H1 (cell line): ENCODE data around the gene MAN2C1. TPM values are rescaled to one million over a fixed set of nuclear protein-coding genes. Genes with fewer than 3 reads are reported as not detected.

Experiments used
- CTCF ChIA-PET: fragments of 300-600 bp; sonication (Branson Sonifier 250); formaldehyde crosslinking; loops from one replicate; lab custom pipeline; 2021; ENCODE audit not compliant: partially characterized antibody; lab: Charles Lee
- POLR2A ChIA-PET: fragments of 300-600 bp; sonication (Branson Sonifier 250); formaldehyde crosslinking; loops from one replicate; lab custom pipeline; 2021; ENCODE audit warnings: inconsistent platforms; ENCODE audit not compliant: partially characterized antibody; lab: Charles Lee
- DNase-seq, 2 experiments: peaks; one replicate each; pipeline versions ENCODE4 v3.0.0 to v3.0.0-alpha.2; 2010 to 2022; ENCODE audit warnings: low spot score in 2 of 2, low read depth in 1 of 2, mixed read lengths in 1 of 2
- FAIRE-seq: peaks from 2 replicates; lab custom pipeline; 2011; peaks lifted over from hg19 to GRCh38; lab: Jason Lieb, UNC
- H2AFZ ChIP-seq: 2 replicates; pipeline ENCODE4 v1.8.1; 2012; ENCODE audit warnings: low read length, inconsistent platforms
- H2AK5ac ChIP-seq: 2 replicates; pipeline ENCODE4 v1.6.1; 2013; ENCODE audit warnings: low read depth, low read length
- H2BK120ac ChIP-seq: replicated peaks from 2 replicates; pipeline ENCODE3; 2013; ENCODE audit warnings: low read depth, low read length, inconsistent platforms
- H2BK12ac ChIP-seq: 2 replicates; pipeline ENCODE4 v1.6.1; 2013; ENCODE audit warnings: low read depth, low read length
- H2BK15ac ChIP-seq: 2 replicates; pipeline ENCODE4 v1.6.1; 2013; ENCODE audit warnings: low read length
- H2BK20ac ChIP-seq: 2 replicates; pipeline ENCODE4 v1.6.1; 2013; ENCODE audit warnings: low read length
- H2BK5ac ChIP-seq: 2 replicates; pipeline ENCODE4 v1.6.1; 2013; ENCODE audit warnings: low read depth, low read length
- H3K14ac ChIP-seq: 2 replicates; pipeline ENCODE4 v1.6.1; 2013; ENCODE audit warnings: inconsistent platforms; ENCODE audit not compliant: insufficient read length
- H3K18ac ChIP-seq: 2 replicates; pipeline ENCODE4 v1.6.1; 2013; ENCODE audit warnings: low read length; ENCODE audit errors: extremely low read depth
- H3K23ac ChIP-seq: 2 replicates; pipeline ENCODE4 v1.6.1; 2013; ENCODE audit warnings: inconsistent platforms; ENCODE audit not compliant: insufficient read length
- H3K23me2 ChIP-seq: 2 replicates; pipeline ENCODE4 v1.6.1; 2013; ENCODE audit warnings: low read depth, low read length
- H3K27ac ChIP-seq: 2 replicates; pipeline ENCODE4 v1.6.1; 2011; ENCODE audit warnings: low read depth, low read length, inconsistent platforms
- H3K27me3 ChIP-seq, 4 experiments: replicated peaks in 1 of 4; 1 replicate in 1 of 4; 2 replicates in 3 of 4; pipeline versions ENCODE4 v1.6.1 to v1.8.1; 2011 to 2013; ENCODE audit warnings: low read length in 3 of 4, mild to moderate bottlenecking in 3 of 4, inconsistent platforms in 2 of 4, mixed read lengths in 2 of 4, moderate library complexity in 1 of 4; ENCODE audit not compliant: control insufficient read depth in 3 of 4, insufficient read depth in 3 of 4; ENCODE audit errors: extremely low read depth in 1 of 4
- H3K36me3 ChIP-seq, 4 experiments: 2 replicates each; pipeline versions ENCODE4 v1.6.1 to v1.8.1; 2011 to 2013; ENCODE audit warnings: mild to moderate bottlenecking in 4 of 4, low read length in 3 of 4, moderate library complexity in 2 of 4, control low read depth in 1 of 4, inconsistent platforms in 1 of 4; ENCODE audit not compliant: insufficient read depth in 4 of 4, control insufficient read depth in 2 of 4
- H3K4ac ChIP-seq: replicated peaks from 2 replicates; pipeline ENCODE3; 2013; ENCODE audit warnings: low read length, low read depth, mixed read lengths, inconsistent platforms; ENCODE audit not compliant: insufficient read length
- H3K4me1 ChIP-seq, 4 experiments: replicated peaks in 1 of 4; 1 replicate in 1 of 4; 2 replicates in 3 of 4; pipeline versions ENCODE4 v1.6.1 to v1.8.1; 2011 to 2013; ENCODE audit warnings: low read length in 3 of 4, inconsistent platforms in 2 of 4, mixed read lengths in 1 of 4; ENCODE audit not compliant: insufficient read depth in 4 of 4, control insufficient read depth in 3 of 4
- H3K4me2 ChIP-seq, 2 experiments: 2 replicates each; pipeline versions ENCODE4 v1.6.1 to v1.8.1; 2011 to 2013; ENCODE audit warnings: low read depth in 2 of 2, low read length in 2 of 2, control low read depth in 1 of 2, inconsistent platforms in 1 of 2, mild to moderate bottlenecking in 1 of 2; ENCODE audit not compliant: insufficient read depth in 1 of 2
- H3K4me3 ChIP-seq, 4 experiments: fragments of 200-600, 300-600 bp in 1 of 4; sonication (generic), shearing (Covaris generic), sonication (Bioruptor Twin) in 1 of 4; 2 replicates each; pipeline versions ENCODE4 v1.5.1 to v1.8.1; 2011 to 2016; ENCODE audit warnings: low read length in 4 of 4, low read depth in 3 of 4, control low read depth in 2 of 4, inconsistent platforms in 2 of 4, mild to moderate bottlenecking in 2 of 4, mixed read lengths in 1 of 4, moderate library complexity in 1 of 4; ENCODE audit not compliant: insufficient read depth in 2 of 4; ENCODE audit errors: extremely low read depth in 1 of 4
- H3K56ac ChIP-seq: replicated peaks from 2 replicates; pipeline ENCODE3; 2013; ENCODE audit warnings: low read depth, mild to moderate bottlenecking, mixed read lengths, low read length, inconsistent platforms; ENCODE audit not compliant: insufficient read length
- H3K79me1 ChIP-seq: 2 replicates; pipeline ENCODE4 v1.6.1; 2013; ENCODE audit warnings: low read depth, low read length, control low read depth
- H3K79me2 ChIP-seq, 2 experiments: 2 replicates each; pipeline versions ENCODE4 v1.6.1 to v1.8.1; 2012 to 2013; ENCODE audit warnings: low read length in 2 of 2, mild to moderate bottlenecking in 2 of 2, inconsistent platforms in 1 of 2; ENCODE audit not compliant: insufficient read depth in 2 of 2, control insufficient read depth in 1 of 2
- H3K9ac ChIP-seq, 4 experiments: replicated peaks in 1 of 4; 1 replicate in 1 of 4; 2 replicates in 3 of 4; pipeline versions ENCODE4 v1.6.1 to v1.8.1; 2011 to 2013; ENCODE audit warnings: low read depth in 3 of 4, low read length in 3 of 4, control low read depth in 2 of 4, mild to moderate bottlenecking in 2 of 4, moderate library complexity in 2 of 4, inconsistent platforms in 1 of 4; ENCODE audit errors: extremely low read depth in 1 of 4
- H3K9me3 ChIP-seq, 2 experiments: 2 replicates each; pipeline versions ENCODE4 v1.6.1 to v1.8.1; 2012 to 2013; ENCODE audit warnings: mild to moderate bottlenecking in 2 of 2, moderate library complexity in 2 of 2, control low read depth in 1 of 2, inconsistent platforms in 1 of 2, low read depth in 1 of 2, low read length in 1 of 2, mixed read lengths in 1 of 2; ENCODE audit not compliant: insufficient read depth in 2 of 2
- H4K20me1 ChIP-seq, 2 experiments: replicated peaks in 1 of 2; 2 replicates each; pipeline versions ENCODE3 to v1.8.1; 2011 to 2013; ENCODE audit warnings: inconsistent platforms in 2 of 2, low read length in 2 of 2, mild to moderate bottlenecking in 1 of 2; ENCODE audit not compliant: insufficient read depth in 2 of 2, control insufficient read depth in 1 of 2
- H4K5ac ChIP-seq: 2 replicates; pipeline ENCODE4 v1.6.1; 2013; ENCODE audit warnings: low read length, low read depth, mixed read lengths, inconsistent platforms; ENCODE audit not compliant: insufficient read length
- H4K8ac ChIP-seq: 2 replicates; pipeline ENCODE4 v1.8.0; 2013; ENCODE audit warnings: mild to moderate bottlenecking, moderate library complexity, low read length, inconsistent platforms; ENCODE audit not compliant: insufficient read depth; ENCODE audit errors: extremely low read depth
- H4K91ac ChIP-seq: replicated peaks from 2 replicates; pipeline ENCODE3; 2013; ENCODE audit warnings: low read length, mixed read lengths, inconsistent platforms; ENCODE audit not compliant: insufficient read length
- CHD2 ChIP-seq: IDR thresholded peaks from 2 replicates; pipeline ENCODE4 v1.6.1; 2012; ENCODE audit warnings: low read length, improper control_type of control experiment
- HDAC6 ChIP-seq: IDR thresholded peaks from one replicate; pipeline ENCODE4 v1.7.1; 2012; ENCODE audit warnings: low read depth, mild to moderate bottlenecking, inconsistent platforms, low read length, moderate library complexity
- JUN ChIP-seq: IDR thresholded peaks from 2 replicates; pipeline ENCODE4 v1.6.1; 2011; ENCODE audit warnings: low read depth, mild to moderate bottlenecking, improper control_type of control experiment, low read length
- JUND ChIP-seq: IDR thresholded peaks from 2 replicates; pipeline ENCODE4 v1.6.1; 2011; ENCODE audit warnings: mild to moderate bottlenecking, improper control_type of control experiment, low read length
- POLR2A ChIP-seq, 2 experiments: IDR thresholded peaks; 1 replicate in 1 of 2; 2 replicates in 1 of 2; pipeline ENCODE4 v1.6.1; 2011; ENCODE audit warnings: low read depth in 2 of 2, low read length in 2 of 2, mild to moderate bottlenecking in 2 of 2; ENCODE audit errors: control extremely low read depth in 1 of 2
- RBBP5 ChIP-seq: IDR thresholded peaks from 2 replicates; pipeline ENCODE4 v1.7.1; 2012; ENCODE audit warnings: low read depth, mild to moderate bottlenecking, inconsistent platforms, low read length, moderate library complexity, borderline replicate concordance
- RNF2 ChIP-seq: fragments of 200-900, 300-1000 bp; sonication (generic); IDR thresholded peaks from 2 replicates; pipeline ENCODE4 v1.7.1; 2016; ENCODE audit warnings: borderline replicate concordance, low read depth, mild to moderate bottlenecking, antibody characterized with exemption, low read length; ENCODE audit not compliant: poor library complexity, severe bottlenecking; ENCODE audit errors: missing control alignments
- SAP30 ChIP-seq: fragments of 300-600 bp; sonication (generic); IDR thresholded peaks from 2 replicates; pipeline ENCODE4 v1.7.1; 2012; ENCODE audit warnings: low read length, moderate library complexity, mild to moderate bottlenecking, inconsistent platforms; ENCODE audit not compliant: insufficient read depth, insufficient replicate concordance
- SIRT6 ChIP-seq: IDR thresholded peaks from one replicate; pipeline ENCODE4 v1.7.1; 2012; ENCODE audit warnings: low read length, inconsistent platforms
- SP4 ChIP-seq: IDR thresholded peaks from 2 replicates; pipeline ENCODE4 v1.6.1; 2012; ENCODE audit warnings: low read length, inconsistent platforms
- SUZ12 ChIP-seq: fragments of 200-600 bp; sonication (generic); IDR thresholded peaks from 2 replicates; pipeline ENCODE4 v1.6.1; 2012; ENCODE audit warnings: mild to moderate bottlenecking, inconsistent platforms, low read length, moderate library complexity, mixed read lengths
- TAF7 ChIP-seq: optimal IDR thresholded peaks from 2 replicates; pipeline ENCODE3; 2011; ENCODE audit warnings: low read depth, mild to moderate bottlenecking, inconsistent platforms, low read length, moderate library complexity, borderline replicate concordance
- WGBS, 2 experiments: shearing (Covaris generic) in 1 of 2; methylation state at CpG; one replicate each; pipeline versions ENCODE4 v1.1.6 to v1.1.7; 2013 to 2015; ENCODE audit warnings: low lambda C conversion rate in 2 of 2, mixed read lengths in 2 of 2, inconsistent platforms in 1 of 2, low coverage in 1 of 2, missing lambda C conversion rate in 1 of 2; ENCODE audit not compliant: insufficient replicate concordance in 2 of 2, insufficient coverage in 1 of 2, insufficient read length in 1 of 2; ENCODE audit errors: extremely low coverage in 1 of 2, missing lambda C conversion rate in 1 of 2; 5-methylcytosine and 5-hydroxymethylcytosine counted together
- polyA plus RNA-seq, 7 experiments: library from polyadenylated mRNA; depleted of rRNA in 3 of 7; stranded (reverse) in 5 of 7; unstranded in 2 of 7; fragments of >200 nt in 5 of 7; fragments of 200-250 nt in 2 of 7; gene quantifications; 1 replicate in 5 of 7; 2 replicates in 1 of 7; 4 replicates in 1 of 7; pipeline versions ENCODE4 v1.2.1 to v1.2.3, GENCODE V29; 2011 to 2013; ENCODE audit warnings: missing spikeins in 2 of 7, mixed read lengths in 2 of 7
- total RNA-seq: library from RNA; stranded (reverse); fragmentation: NEBNext Ultra II Directional; extraction: Animal tissue kit (Norgen Biotek cat#: 25700); gene quantifications from 2 replicates; pipeline ENCODE4 v1.2.1, GENCODE V29; 2021
- TF ChIP-seq, protein P1 (sequence below): IDR thresholded peaks from 2 replicates; pipeline ENCODE4 v1.6.1; 2012; ENCODE audit warnings: inconsistent platforms

The MAN2C1 gene
- total and polyA plus RNA-seq, 2 of the 8 experiments (the other 6 are each of a cell fraction or from before 2014, with no cell fraction given): 56.3 to 88.9 TPM

DNA sequence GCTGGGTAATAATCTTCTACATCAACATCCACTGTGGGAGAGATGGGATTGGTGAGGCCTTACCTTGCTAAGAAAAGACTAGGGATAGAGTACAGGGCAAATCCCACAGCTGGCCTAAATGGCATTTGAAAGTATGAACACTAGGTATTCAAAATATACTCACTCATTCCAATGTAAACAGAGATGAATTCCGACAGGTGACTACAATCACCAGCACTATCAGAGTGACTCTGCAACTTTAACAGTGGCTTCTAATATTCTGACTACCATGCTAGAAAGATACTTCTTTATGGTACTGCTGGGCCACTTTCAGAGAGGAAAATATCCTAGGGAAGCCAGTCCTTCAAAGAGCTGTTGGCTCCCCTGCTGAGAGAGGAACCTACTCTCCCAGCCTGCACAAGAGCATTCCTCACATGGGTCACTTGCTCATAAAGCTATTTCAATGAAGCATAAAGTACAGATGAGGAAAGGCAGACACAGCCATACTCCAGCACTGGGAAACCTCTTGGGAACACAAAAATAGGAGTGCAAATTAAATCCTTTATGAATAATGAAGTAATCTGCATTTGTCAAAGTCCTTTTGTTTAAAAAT is 21.5 kb upstream of the MAN2C1 start:
- H2AK5ac ChIP-seq: no peak overlapping the region
- ChIA-PET CTCF (interaction anchor here (0.6 to 1.0 kb wide), 3 partner anchors 12 to 119 kb away, joined by 3 read pairs; no protein-coding TSS in a partner anchor), POLR2A (interaction anchor here (2.5 kb wide), 1 partner anchor 21 kb away, joined by 14 read pairs; the partner anchor contains the start of gene MAN2C1)
- H3K9ac ChIP-seq: no peak overlapping the region
- no peak overlapping the region for H3K4ac ChIP-seq
- no peak overlapping the region for H3K4me3 ChIP-seq
- H2BK5ac ChIP-seq: no peak overlapping the region
- no peak overlapping the region for H3K23ac ChIP-seq
- no peaks in the 10 kb centered on the region for H3K23me2 ChIP-seq
- H4K91ac ChIP-seq: no peak overlapping the region
- H3K79me1 ChIP-seq: no peaks in the 10 kb centered on the region; the same call in 1 of the 2 replicates
- 87% methylated on average over 1 of the region's 1 CpG; no CpG with 5 or more reads in 1 of the 2 experiments for WGBS, 2 experiments
- peaks cover 0 to 6% of the 10 kb centered on the region in 2 experiments for H4K20me1 ChIP-seq
- H4K8ac ChIP-seq: no peak overlapping the region
- peaks cover 0 to 3% of the 10 kb centered on the region in 2 experiments; a peak in 1 of 4 replicates for H3K79me2 ChIP-seq
- no peak overlapping the region for H2AFZ ChIP-seq
- no peak overlapping the region for H3K56ac ChIP-seq
- no peak overlapping the region for H2BK120ac ChIP-seq
- FAIRE-seq: no peak
- no peak overlapping the region for H2BK20ac ChIP-seq
- H3K9me3 ChIP-seq: no peaks in the 10 kb centered on the region
- H3K18ac ChIP-seq: no peak overlapping the region
- no peaks in the 10 kb centered on the region for H3K4me1 ChIP-seq
- no peaks in the 10 kb centered on the region for H3K27me3 ChIP-seq
- no peak overlapping the region for H2BK15ac ChIP-seq
- H3K36me3 ChIP-seq: peaks cover 29 to 96% (median 71%) of the 10 kb centered on the region in 4 experiments
- DNase-seq: no peak
- no peak overlapping the region for H4K5ac ChIP-seq
- no peak overlapping the region for H2BK12ac ChIP-seq
- no peak overlapping the region for H3K27ac ChIP-seq
- no peak overlapping the region for H3K4me2 ChIP-seq
- H3K14ac ChIP-seq: no peak overlapping the region
- TF ChIP-seq TAF7 (no peak), CHD2 (no peak), RBBP5 (no peak), HDAC6 (no peak), SIRT6 (no peak), JUND (no peak), JUN (no peak), POLR2A (IDR thresholded peaks at IDR 0.05; ENCODE audit: control extremely low read depth in 1 of 2, low read depth in 2 of 2, low read length in 2 of 2) (no peak), RNF2 (no peak), SAP30 (no peak), SUZ12 (no peak), SP4 (no peak)
- TF ChIP-seq, protein P1, sequence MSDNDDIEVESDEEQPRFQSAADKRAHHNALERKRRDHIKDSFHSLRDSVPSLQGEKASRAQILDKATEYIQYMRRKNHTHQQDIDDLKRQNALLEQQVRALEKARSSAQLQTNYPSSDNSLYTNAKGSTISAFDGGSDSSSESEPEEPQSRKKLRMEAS: no peak
